Measurements from ENCODE around the gene NCKAP5.

GRCh38 chr2:132779206-132779721, 789.0 kb downstream of the NCKAP5 start:
- TF ChIP-seq EZH2 (IDR thresholded peaks at IDR 0.05; ENCODE audit: insufficient read depth, poor library complexity, severe bottlenecking) (no peak), EZH2phosphoT487 (IDR thresholded peaks at IDR 0.05; ENCODE audit: insufficient read depth, low read depth) (no peak)

Data from GM23248 (cell line).